Memory B cell (primary cell): Measurements from ENCODE around the gene CDK15.
"Not testable (repeated sequence)": the region's sequence is repeated elsewhere in the genome, so short reads cannot be mapped to it uniquely, and the experiment has no call there.

Source experiments
- ATAC-seq: fragments of 150-1000 bp; cut with Tn5 transposase; 2 replicates; pipeline ENCODE4 v1.10.0; 2021; ENCODE audit warnings: low read depth, mild to moderate bottlenecking, moderate library complexity
- DNase-seq, 2 donors: peaks; one replicate each; pipeline ENCODE4 v3.0.0; 2022; ENCODE audit warnings: low spot score in 2 of 2
- H3K27ac Mint-ChIP-seq: one replicate; pipeline ENCODE4 v1.8.0; 2022; ENCODE audit warnings: mild to moderate bottlenecking, moderate library complexity, mixed read lengths
- H3K27me3 Mint-ChIP-seq: one replicate; pipeline ENCODE4 v1.8.0; 2022; ENCODE audit warnings: mixed read lengths
- H3K36me3 Mint-ChIP-seq: one replicate; pipeline ENCODE4 v1.8.0; 2022; ENCODE audit warnings: mild to moderate bottlenecking, mixed read lengths
- H3K4me1 Mint-ChIP-seq: one replicate; pipeline ENCODE4 v1.8.0; 2022; ENCODE audit warnings: mixed read lengths
- H3K4me3 Mint-ChIP-seq: one replicate; pipeline ENCODE4 v1.8.0; 2022; ENCODE audit warnings: mild to moderate bottlenecking, moderate library complexity, mixed read lengths
- H3K9me3 Mint-ChIP-seq: one replicate; pipeline ENCODE4 v1.8.0; 2022; ENCODE audit warnings: mixed read lengths

Gene CDK15

DNA sequence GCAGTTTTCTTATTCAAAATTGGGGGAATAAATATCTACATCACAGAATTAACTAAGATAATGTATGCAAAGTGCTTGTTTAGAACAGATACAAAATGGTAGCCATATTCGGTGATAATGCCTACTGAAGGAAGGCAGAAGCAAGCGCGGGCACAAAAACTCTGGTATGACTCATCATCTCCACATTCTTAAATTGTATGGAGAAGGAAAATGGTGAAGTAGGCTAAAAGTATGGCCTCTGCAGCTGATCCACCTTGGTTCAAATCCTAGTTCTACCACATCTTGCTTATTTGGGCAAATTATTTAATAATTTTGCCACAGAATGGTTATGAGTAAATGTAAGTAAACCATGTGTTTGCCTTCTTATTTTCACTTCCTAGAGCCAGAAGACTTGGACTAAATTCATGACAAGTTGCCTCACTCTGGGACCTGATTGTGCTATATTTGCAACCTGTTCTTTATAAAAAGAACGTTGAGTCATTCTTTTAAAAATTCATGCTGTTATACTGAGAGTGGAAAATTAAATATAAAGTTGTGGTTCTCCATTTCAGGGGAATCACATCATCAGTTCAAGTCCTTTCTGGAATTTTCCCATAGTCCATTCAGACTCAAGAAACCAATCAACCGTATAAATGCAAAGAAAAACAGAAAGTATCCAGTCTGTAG, 9.0 kb upstream of the CDK15 start:
- Mint-ChIP-seq H3K27me3 (peaks cover 14% of the 10 kb centered on the region), H3K4me1 (no peaks in the 10 kb centered on the region), H3K36me3 (no peaks in the 10 kb centered on the region), H3K9me3 (no peaks in the 10 kb centered on the region), H3K27ac (no peak overlapping the region), H3K4me3 (no peak overlapping the region)
- DNase-seq (no peak), ATAC-seq (no peak)

GRCh38 chr2:201798252-201798913, 8.0 kb upstream of the CDK15 start:
- DNase-seq, result no peak
- no peaks in the 10 kb centered on the region for H3K9me3 Mint-ChIP-seq
- H3K27me3 Mint-ChIP-seq, result peaks cover 12% of the 10 kb centered on the region
- ATAC-seq, result no peak
- H3K36me3 Mint-ChIP-seq, result no peaks in the 10 kb centered on the region
- no peak overlapping the region for H3K4me3 Mint-ChIP-seq
- H3K27ac Mint-ChIP-seq, result no peak overlapping the region
- no peaks in the 10 kb centered on the region for H3K4me1 Mint-ChIP-seq

- H3K27me3 Mint-ChIP-seq, result peaks cover 12% of the 10 kb centered on the region
- not testable (repeated sequence) for H3K27ac Mint-ChIP-seq, H3K36me3 Mint-ChIP-seq, H3K4me3 Mint-ChIP-seq, H3K4me1 Mint-ChIP-seq, DNase-seq, ATAC-seq, H3K9me3 Mint-ChIP-seq
Observed at GRCh38 chr2:201798914-201799285, 7.4 kb upstream of the CDK15 start.

GRCh38 chr2:201807452-201807999, 1.2 kb downstream of the CDK15 start:
- DNase-seq (no peak), ATAC-seq (no peak)
- H3K27me3 Mint-ChIP-seq, result peaks cover 13% of the 10 kb centered on the region
- H3K36me3 Mint-ChIP-seq, result no peaks in the 10 kb centered on the region
- H3K4me1 Mint-ChIP-seq, result peaks cover 2% of the 10 kb centered on the region
- H3K4me3 Mint-ChIP-seq, result no peak overlapping the region
- no peak overlapping the region for H3K27ac Mint-ChIP-seq
- no peaks in the 10 kb centered on the region for H3K9me3 Mint-ChIP-seq

DNA sequence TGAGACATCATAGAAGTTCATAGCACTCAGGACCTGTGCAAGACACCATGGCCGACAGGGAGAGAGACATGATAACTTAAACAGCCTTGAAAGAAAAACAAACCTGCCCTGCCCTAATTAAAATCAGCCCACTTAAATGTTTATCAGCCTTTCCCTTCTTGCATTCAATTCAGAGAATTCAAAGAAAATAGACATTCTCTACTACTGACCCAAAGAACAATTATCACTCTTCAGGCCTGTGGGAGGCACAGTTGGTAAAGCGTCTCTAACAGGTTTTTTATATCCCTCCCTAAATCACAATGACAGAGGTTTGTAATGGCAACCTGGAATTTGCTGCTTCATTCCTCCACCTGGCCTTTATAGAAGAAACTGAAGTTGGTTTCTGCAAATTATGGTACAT, 1.7 kb downstream of the CDK15 start:
- ATAC-seq, result no peak
- Mint-ChIP-seq H3K27me3 (peaks cover 13% of the 10 kb centered on the region), H3K27ac (no peak overlapping the region), H3K4me3 (no peak overlapping the region), H3K4me1 (peaks cover 2% of the 10 kb centered on the region), H3K9me3 (no peaks in the 10 kb centered on the region), H3K36me3 (no peaks in the 10 kb centered on the region)
- DNase-seq, result no peak

- Mint-ChIP-seq H3K27me3 (peaks cover 13% of the 10 kb centered on the region), H3K9me3 (no peaks in the 10 kb centered on the region), H3K36me3 (no peaks in the 10 kb centered on the region), H3K4me3 (no peak overlapping the region), H3K4me1 (peaks cover 2% of the 10 kb centered on the region), H3K27ac (no peak overlapping the region)
- ATAC-seq (no peak), DNase-seq (no peak)
Observed at GRCh38 chr2:201809633-201810032, 3.3 kb downstream of the CDK15 start.

- H3K27me3 Mint-ChIP-seq, result peaks cover 13% of the 10 kb centered on the region
- not testable (repeated sequence) for H3K4me1 Mint-ChIP-seq, ATAC-seq, H3K27ac Mint-ChIP-seq, DNase-seq, H3K4me3 Mint-ChIP-seq, H3K9me3 Mint-ChIP-seq, H3K36me3 Mint-ChIP-seq
Observed at GRCh38 chr2:201810604-201811003, 4.3 kb downstream of the CDK15 start.

DNA sequence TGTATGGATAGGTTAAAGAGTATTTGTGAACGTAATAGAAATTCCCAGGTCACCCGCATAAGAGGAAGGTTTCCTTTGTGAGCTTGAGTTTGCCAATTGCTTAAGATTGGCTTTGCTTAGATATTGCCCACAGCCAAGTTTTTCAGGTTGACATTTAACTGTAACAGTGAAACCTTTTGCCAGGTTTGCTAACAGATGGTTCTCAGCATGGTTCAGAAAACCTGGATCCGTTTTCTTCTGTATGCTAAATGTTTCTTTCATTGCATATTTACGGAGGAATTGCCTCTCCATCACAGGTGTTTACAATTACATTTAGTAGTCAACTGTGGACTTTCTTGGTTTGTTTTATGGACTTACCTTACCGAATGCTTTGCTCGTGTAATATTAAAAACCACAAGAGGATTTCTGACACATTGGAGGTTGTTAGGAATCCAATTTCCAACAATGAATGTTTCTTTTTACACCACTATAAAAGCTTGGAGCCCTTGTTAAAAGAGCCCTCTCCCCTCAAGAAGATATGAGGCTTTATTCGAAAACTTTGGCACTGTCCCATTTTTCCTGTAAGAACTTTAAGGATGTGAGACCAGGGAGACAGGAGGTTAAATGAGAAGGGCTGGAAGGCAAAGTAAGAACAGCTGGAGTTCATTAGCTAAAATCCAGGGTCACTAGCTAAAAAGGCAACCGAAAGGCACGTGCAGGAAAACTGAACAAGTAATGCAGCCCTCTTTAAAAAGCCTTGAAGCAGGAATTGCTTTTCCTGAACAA, 7.8 kb downstream of the CDK15 start:
- Mint-ChIP-seq H3K27me3 (peaks cover 10% of the 10 kb centered on the region), H3K36me3 (no peaks in the 10 kb centered on the region), H3K9me3 (no peaks in the 10 kb centered on the region), H3K4me3 (no peak overlapping the region), H3K4me1 (no peaks in the 10 kb centered on the region), H3K27ac (no peak overlapping the region)
- ATAC-seq (no peak), DNase-seq (no peak)

DNA sequence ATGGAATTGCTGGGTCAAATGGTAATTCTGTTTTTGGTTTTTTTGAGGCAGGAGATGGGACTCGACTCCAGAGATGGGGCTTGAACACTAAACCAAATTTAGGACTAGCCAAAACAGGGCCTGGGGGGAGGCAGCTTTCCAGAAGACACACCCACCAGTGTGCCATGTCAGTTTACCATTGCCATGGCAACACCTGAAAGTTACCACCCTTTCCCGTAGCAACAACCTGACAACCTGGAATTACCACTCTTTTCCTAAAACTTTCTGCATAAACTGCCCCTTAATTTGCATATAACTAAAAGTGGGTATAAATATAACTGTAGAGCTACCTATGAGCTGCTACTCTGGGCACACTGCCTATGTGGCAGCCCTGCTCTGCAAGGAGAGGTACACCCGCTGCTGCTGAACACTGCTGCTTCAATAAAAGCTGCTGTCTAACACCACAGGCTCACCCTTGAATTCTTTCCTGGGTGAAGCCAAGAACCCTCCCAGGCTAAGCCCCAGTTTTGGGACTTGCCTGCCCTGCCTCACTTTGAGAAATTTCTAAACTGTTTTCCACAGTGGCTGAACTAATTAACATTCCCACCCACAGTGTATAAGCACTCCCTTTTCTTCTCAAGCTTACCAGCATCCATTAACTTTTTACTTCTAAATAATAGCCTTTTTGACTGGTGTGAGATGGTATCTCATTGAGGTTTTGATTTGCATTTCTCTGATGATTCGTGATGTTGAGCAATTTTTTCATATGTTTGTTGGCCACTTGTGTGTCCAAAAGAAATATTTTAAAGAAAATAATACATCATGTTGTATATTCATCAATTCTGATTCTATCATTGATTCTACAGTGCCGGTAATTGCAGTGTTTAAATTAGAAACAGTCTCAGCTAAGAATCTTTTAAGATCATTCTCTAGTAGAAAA, 10.6 kb downstream of the CDK15 start:
- DNase-seq (no peak), ATAC-seq (no peak)
- H3K4me1 Mint-ChIP-seq, result no peaks in the 10 kb centered on the region
- no peak overlapping the region for H3K4me3 Mint-ChIP-seq
- no peaks in the 10 kb centered on the region for H3K9me3 Mint-ChIP-seq
- H3K27ac Mint-ChIP-seq, result no peak overlapping the region
- no peaks in the 10 kb centered on the region for H3K36me3 Mint-ChIP-seq
- peaks cover 5% of the 10 kb centered on the region for H3K27me3 Mint-ChIP-seq

DNA sequence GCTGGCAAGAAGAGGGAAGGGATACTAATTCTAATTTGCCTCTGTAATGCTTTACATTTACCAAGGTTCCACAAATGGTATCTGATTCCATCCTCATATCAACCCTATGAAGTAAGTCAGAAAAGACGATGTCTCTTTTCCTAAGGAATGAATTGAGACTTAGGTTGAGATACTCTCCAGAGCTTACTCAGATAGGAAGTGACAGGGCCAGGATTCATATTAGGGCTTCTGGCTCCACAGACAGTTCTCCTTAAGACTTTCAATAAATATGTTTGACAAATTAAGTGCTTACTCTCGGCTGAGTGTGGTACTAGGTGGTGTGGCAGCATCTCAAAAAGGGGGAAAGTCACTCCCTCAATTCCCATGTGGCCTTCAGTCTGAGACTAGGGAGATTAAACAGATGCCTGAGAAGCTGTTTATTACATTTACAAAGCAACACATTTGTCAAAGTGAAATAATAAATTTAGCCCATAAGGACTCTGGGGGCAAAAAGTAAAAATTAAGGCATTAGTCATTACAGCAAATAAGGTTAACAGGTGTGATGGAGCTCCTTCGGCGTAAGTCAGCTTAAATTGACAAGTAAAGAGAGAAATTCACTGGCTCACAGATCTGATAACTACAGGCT, 14.2 kb downstream of the CDK15 start:
- Mint-ChIP-seq H3K27ac (no peak overlapping the region), H3K27me3 (peaks cover 5% of the 10 kb centered on the region), H3K4me1 (no peaks in the 10 kb centered on the region), H3K36me3 (no peaks in the 10 kb centered on the region), H3K9me3 (no peaks in the 10 kb centered on the region), H3K4me3 (no peak overlapping the region)
- DNase-seq, result no peak
- ATAC-seq, result no peak

DNA sequence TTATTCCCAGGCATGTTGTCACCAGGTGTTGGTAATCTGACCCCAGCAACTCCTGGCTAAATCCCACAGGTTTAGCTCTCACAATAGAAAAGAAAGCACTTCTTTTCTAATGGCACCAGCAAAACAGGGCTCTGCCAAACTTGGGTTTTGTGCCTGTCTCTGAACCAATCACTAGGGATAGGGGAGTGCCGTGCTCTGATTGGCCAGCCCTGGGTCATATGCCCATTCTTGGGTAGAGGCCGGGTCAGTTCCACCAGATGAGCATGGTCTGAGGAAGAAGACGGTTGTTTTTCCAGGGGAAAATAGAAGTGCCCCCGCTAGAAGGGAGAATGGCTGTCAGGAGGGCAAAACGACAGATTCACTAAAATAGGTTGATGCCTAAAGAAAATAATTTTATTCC, 14.7 kb downstream of the CDK15 start:
- Mint-ChIP-seq H3K27me3 (peaks cover 8% of the 10 kb centered on the region), H3K36me3 (no peaks in the 10 kb centered on the region), H3K4me1 (no peaks in the 10 kb centered on the region), H3K27ac (no peak overlapping the region), H3K4me3 (no peak overlapping the region), H3K9me3 (no peaks in the 10 kb centered on the region)
- no peak for ATAC-seq
- DNase-seq, result no peak

DNA sequence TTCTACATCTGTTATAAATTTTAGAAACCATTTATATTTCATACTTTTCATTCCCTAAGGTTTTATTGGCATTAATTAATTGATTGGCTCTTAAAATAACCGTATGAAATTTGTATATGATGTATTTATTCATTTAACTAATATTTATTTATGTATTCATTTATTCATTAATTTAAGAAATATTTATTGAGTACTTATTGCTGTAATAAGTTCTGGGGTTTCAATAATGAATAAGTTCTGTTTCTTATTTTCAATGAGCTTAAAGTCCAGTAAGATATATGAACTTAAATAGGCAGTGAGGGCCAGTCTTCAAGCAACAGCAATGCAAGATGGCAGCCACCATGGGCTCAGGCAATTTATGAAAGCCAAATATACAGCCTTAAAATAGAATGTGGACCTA, 17.9 kb downstream of the CDK15 start:
- Mint-ChIP-seq H3K36me3 (no peaks in the 10 kb centered on the region), H3K4me1 (no peaks in the 10 kb centered on the region), H3K27me3 (peaks cover 14% of the 10 kb centered on the region), H3K9me3 (no peaks in the 10 kb centered on the region), H3K4me3 (no peak overlapping the region), H3K27ac (no peak overlapping the region)
- ATAC-seq (no peak), DNase-seq (no peak)

DNA sequence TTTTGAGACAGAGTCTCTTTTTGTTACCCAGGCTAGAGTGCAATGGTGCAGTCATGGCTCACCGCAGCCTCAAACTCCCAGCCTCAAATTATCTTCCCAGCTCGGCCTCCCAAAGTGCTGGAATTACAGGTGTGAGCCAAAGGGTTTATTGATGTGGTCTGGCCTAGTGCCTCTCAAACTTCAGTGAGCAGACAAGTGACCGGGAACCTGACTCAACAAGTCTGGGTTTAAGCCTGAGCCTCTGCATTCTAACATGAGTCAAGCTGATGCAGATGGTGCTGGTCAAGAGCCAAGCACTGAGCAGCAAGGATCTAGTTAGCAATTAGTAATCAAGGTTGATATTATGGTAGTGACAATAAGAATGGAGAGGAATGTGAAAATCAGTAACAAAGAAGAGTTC, 21.3 kb downstream of the CDK15 start:
- Mint-ChIP-seq H3K4me1 (no peaks in the 10 kb centered on the region), H3K27ac (no peak overlapping the region), H3K27me3 (peaks cover 18% of the 10 kb centered on the region), H3K4me3 (no peak overlapping the region), H3K36me3 (no peaks in the 10 kb centered on the region), H3K9me3 (peaks cover 2% of the 10 kb centered on the region)
- DNase-seq (no peak), ATAC-seq (no peak)
